Smooth muscle cell (in vitro differentiated cells): ENCODE measurements around the gene RCAN2. TPM values are rescaled to one million over a fixed set of nuclear protein-coding genes. Genes with fewer than 3 reads are reported as not detected.

Experiments used
- DNase-seq: peaks from one replicate; lab custom pipeline; 2025; ENCODE audit not compliant: unreplicated experiment; lab: John Stamatoyannopoulos, UW
- H2AFZ ChIP-seq: fragments of 200-600 bp; sonication (generic); 2 replicates; pipeline ENCODE4 v1.6.0; 2016; ENCODE audit warnings: antibody characterized with exemption, low read depth, mild to moderate bottlenecking
- H3F3A ChIP-seq: fragments of 200-600 bp; sonication (generic); 2 replicates; pipeline ENCODE4 v1.6.0; 2017; ENCODE audit warnings: antibody characterized with exemption, low read depth
- H3K27ac ChIP-seq: fragments of 200-600 bp; sonication (generic); 2 replicates; pipeline ENCODE4 v1.5.1; 2016; ENCODE audit warnings: low read depth, mild to moderate bottlenecking
- H3K27me3 ChIP-seq: fragments of 200-600 bp; sonication (generic); 2 replicates; pipeline ENCODE4 v1.6.1; 2016; ENCODE audit warnings: low read depth, mild to moderate bottlenecking
- H3K36me3 ChIP-seq: fragments of 200-600 bp; sonication (generic); 2 replicates; pipeline ENCODE4 v1.5.1; 2016; ENCODE audit warnings: low read depth
- H3K4me1 ChIP-seq: fragments of 200-600 bp; sonication (generic); 2 replicates; pipeline ENCODE4 v1.5.1; 2016; ENCODE audit warnings: low read depth
- H3K4me2 ChIP-seq: fragments of 200-600 bp; sonication (generic); 2 replicates; pipeline ENCODE4 v1.6.0; 2016; ENCODE audit warnings: mild to moderate bottlenecking
- H3K4me3 ChIP-seq: fragments of 200-600 bp; sonication (generic); 2 replicates; pipeline ENCODE4 v1.5.1; 2016; ENCODE audit warnings: mild to moderate bottlenecking
- H3K79me2 ChIP-seq: fragments of 200-600 bp; sonication (generic); 2 replicates; pipeline ENCODE4 v1.6.0; 2016; ENCODE audit warnings: low read depth, mild to moderate bottlenecking
- H3K9ac ChIP-seq: fragments of 200-600 bp; sonication (generic); 2 replicates; pipeline ENCODE4 v1.6.0; 2016; ENCODE audit warnings: low read depth
- H3K9me3 ChIP-seq: fragments of 200-600 bp; sonication (generic); replicated peaks from 2 replicates; pipeline ENCODE4 v1.5.1; 2016; ENCODE audit warnings: low read depth
- H4K20me1 ChIP-seq: fragments of 200-600 bp; sonication (generic); 2 replicates; pipeline ENCODE4 v1.6.0; 2016; ENCODE audit warnings: low read depth
- CTCF ChIP-seq: fragments of 200-600 bp; sonication (generic); IDR thresholded peaks from 2 replicates; pipeline ENCODE4 v1.5.1; 2017; ENCODE audit warnings: borderline replicate concordance, mild to moderate bottlenecking, antibody characterized with exemption; ENCODE audit not compliant: insufficient read depth, poor library complexity, severe bottlenecking
- WGBS: methylation state at CpG from one replicate; pipeline ENCODE4 v1.1.7; 2016; ENCODE audit warnings: low lambda C conversion rate; 5-methylcytosine and 5-hydroxymethylcytosine counted together
- polyA plus RNA-seq: library from polyadenylated mRNA; unstranded; fragments of >200 nt; fragmentation: Nextera tagmentation; extraction: Ambion mirVana; gene quantifications from 2 replicates; pipeline ENCODE4 v1.2.1, GENCODE V29; 2016
- total RNA-seq: library from RNA; depleted of rRNA; stranded (reverse); fragments of >200 nt; gene quantifications from 2 replicates; pipeline ENCODE4 v1.2.3, GENCODE V29; 2014

Gene RCAN2
- total and polyA plus RNA-seq, 2 experiments from 2014 or later: 2.5 to 2.7 TPM

GRCh38 chr6:46175446-46175845 is 315.8 kb downstream of the RCAN2 start:
- DNase-seq: no peak
- H3K36me3 ChIP-seq: no peaks in the 10 kb centered on the region
- no peak overlapping the region for H3K9ac ChIP-seq
- H3K79me2 ChIP-seq: no peaks in the 10 kb centered on the region
- H3K4me3 ChIP-seq: no peak overlapping the region
- 93% methylated on average over 4 of the region's 4 CpGs for WGBS
- no peaks in the 10 kb centered on the region for H4K20me1 ChIP-seq
- H3K27ac ChIP-seq: no peak overlapping the region
- H3F3A ChIP-seq: no peaks in the 10 kb centered on the region
- H3K4me1 ChIP-seq: no peaks in the 10 kb centered on the region
- peaks cover 17% of the 10 kb centered on the region for H3K27me3 ChIP-seq
- no peak for TF ChIP-seq CTCF
- H2AFZ ChIP-seq: no peak overlapping the region
- no peak overlapping the region for H3K4me2 ChIP-seq
- H3K9me3 ChIP-seq: no peaks in the 10 kb centered on the region

- Histone ChIP-seq H3K4me2 (no peak overlapping the region), H3K4me3 (no peak overlapping the region), H3K9ac (no peak overlapping the region), H4K20me1 (no peaks in the 10 kb centered on the region), H2AFZ (no peak overlapping the region), H3F3A (no peaks in the 10 kb centered on the region), H3K4me1 (no peaks in the 10 kb centered on the region), H3K9me3 (no peaks in the 10 kb centered on the region), H3K27me3 (peaks cover 17% of the 10 kb centered on the region), H3K79me2 (no peaks in the 10 kb centered on the region), H3K27ac (no peak overlapping the region), H3K36me3 (no peaks in the 10 kb centered on the region)
- 76% methylated on average over 3 of the region's 3 CpGs for WGBS
- no peak for TF ChIP-seq CTCF
- no peak for DNase-seq
These were observed 316.3 kb downstream of the RCAN2 start for GRCh38 chr6:46174904-46175303.

GRCh38 chr6:46172176-46172575 is 319.1 kb downstream of the RCAN2 start:
- Histone ChIP-seq H3K9me3 (no peaks in the 10 kb centered on the region), H3F3A (no peaks in the 10 kb centered on the region), H3K4me1 (no peaks in the 10 kb centered on the region), H3K27me3 (peaks cover 17% of the 10 kb centered on the region), H2AFZ (no peak overlapping the region), H3K4me2 (no peak overlapping the region), H4K20me1 (no peaks in the 10 kb centered on the region), H3K4me3 (no peak overlapping the region), H3K79me2 (no peaks in the 10 kb centered on the region), H3K36me3 (no peaks in the 10 kb centered on the region), H3K9ac (no peak overlapping the region), H3K27ac (no peak overlapping the region)
- no peak for TF ChIP-seq CTCF
- no peak for DNase-seq
- 84% methylated on average over 4 of the region's 4 CpGs for WGBS

Other genes starting within 250 kb of the RCAN2 start
- 0.40 and 2.4 TPM in 2 replicates for gene CYP39A1, start 161.4 kb upstream of the RCAN2 start, total RNA-seq
- gene CYP39A1, start 161.4 kb upstream of the RCAN2 start, polyA plus RNA-seq: 0.63 TPM in 1 of 2 replicates, not detected in the other
- gene SLC25A27, start 161.5 kb upstream of the RCAN2 start, total RNA-seq: 3.7 and 4.9 TPM in 2 replicates
- 0.22 and 2.9 TPM in 2 replicates for gene SLC25A27, start 161.5 kb upstream of the RCAN2 start, polyA plus RNA-seq
- gene TDRD6, start 196.4 kb upstream of the RCAN2 start, total RNA-seq: under 0.01 TPM in 1 of 2 replicates, not detected in the other
- gene TDRD6, start 196.4 kb upstream of the RCAN2 start, polyA plus RNA-seq: not detected in 2 replicates
- 0.27 and 1.2 TPM in 2 replicates for gene PLA2G7, start 243.9 kb upstream of the RCAN2 start, total RNA-seq
- 0.30 and 0.56 TPM in 2 replicates for gene PLA2G7, start 243.9 kb upstream of the RCAN2 start, polyA plus RNA-seq